ENCODE measurements around the gene GPR32.
"Not testable (repeated sequence)": the region's sequence is repeated elsewhere in the genome, so short reads cannot be mapped to it uniquely, and the experiment has no call there.

Gene GPR32

DNA sequence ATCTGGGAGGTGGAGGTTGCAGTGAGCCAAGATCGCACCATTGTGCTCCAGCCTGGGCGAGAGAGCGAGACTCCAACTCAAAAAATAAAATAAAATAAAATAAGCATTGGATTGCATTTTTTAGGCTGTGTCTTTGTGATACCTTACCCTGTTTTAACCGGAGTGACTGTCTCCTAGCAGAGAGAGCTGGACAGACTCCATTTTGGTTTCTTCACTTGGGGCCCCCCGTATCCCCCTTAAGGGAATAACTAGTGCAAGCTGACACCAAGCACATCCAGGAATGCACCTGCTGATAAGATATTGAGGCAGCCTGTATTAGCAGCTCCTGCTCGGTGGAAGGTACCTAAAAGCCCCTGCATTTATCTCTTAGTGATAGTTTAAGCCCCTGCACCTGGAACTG, 20.8 kb upstream of the GPR32 start:
- DNase-seq, result no peak

DNA sequence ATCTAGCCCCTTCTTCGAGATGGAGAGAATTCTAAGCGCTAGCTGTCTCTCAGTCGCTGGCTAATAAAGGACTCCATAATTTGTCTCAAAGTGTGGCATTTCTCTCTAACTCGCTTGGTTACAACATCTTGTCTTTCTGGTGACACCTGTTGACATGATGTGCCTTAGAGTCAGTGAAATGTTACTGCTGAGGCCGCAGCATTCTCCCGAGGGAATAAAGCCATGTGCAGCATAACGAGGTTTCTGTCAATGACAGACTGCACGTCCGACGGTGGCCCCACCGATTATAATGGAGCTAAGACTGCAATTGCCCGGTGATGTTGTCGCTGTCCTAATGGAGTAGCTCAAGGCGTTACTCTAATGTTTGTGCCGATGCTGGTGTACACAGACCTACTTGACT, 20.3 kb upstream of the GPR32 start:
- no peak for DNase-seq

DNA sequence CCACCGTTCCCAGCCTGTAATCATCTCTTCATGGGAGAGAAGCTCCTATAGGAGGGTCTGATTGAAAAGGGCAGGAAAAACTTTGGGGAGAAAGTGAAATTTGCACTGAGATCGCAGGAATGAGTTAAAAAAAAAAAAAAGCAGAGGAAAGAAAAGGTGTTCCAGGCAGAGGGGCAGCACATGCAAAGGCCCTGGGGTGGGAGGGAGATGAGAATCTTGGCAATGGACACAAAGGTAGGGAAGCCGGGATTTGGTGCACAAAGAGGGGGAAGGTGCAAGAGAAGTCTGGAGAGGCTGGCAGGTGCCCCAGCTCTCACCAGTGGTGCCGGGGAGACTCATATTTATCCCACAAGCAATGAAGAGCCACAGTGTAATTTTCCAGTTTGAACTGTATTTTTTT, 16.4 kb upstream of the GPR32 start:
- DNase-seq, result no peak

DNA sequence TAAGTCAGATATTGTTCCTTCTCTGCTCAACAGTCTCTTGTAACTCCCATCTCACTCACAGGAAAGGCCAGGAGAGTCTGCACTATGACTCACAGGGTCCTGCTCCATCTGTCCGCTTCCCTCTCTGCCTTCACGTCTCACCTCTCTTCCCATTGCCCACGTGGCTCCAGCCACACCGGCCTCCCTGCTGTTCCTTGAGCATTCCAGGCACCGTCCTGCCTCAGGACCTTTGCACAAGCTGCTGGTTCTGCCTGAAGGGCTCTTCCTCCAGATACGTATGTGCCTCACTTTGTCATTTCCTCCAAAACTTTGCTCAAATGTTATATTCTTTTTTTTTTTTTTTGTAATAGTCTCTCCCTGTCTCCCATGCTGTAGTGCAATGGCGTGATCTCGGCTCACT, 14.0 kb upstream of the GPR32 start:
- DNase-seq, result not testable (repeated sequence)

DNA sequence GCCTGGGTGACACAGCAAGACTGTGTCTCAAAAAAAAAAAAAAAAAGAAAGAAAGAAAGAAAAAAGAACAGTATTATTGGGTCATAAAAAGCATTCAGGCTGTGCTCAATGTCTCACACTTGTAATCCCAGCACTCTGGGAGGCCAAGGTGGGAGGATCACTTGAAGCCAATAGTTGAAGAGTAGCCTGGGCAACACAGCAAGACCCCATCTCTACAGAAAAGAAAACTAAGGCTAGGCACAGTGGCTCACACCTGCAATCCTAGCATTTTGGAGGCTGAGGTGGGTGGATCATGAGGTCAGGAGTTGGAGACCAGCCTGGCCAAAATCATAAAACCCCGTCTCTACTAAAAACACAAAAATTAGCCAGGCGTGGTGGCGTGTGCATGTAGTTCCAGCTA, 12.6 kb upstream of the GPR32 start:
- DNase-seq, result not testable (repeated sequence)

DNA sequence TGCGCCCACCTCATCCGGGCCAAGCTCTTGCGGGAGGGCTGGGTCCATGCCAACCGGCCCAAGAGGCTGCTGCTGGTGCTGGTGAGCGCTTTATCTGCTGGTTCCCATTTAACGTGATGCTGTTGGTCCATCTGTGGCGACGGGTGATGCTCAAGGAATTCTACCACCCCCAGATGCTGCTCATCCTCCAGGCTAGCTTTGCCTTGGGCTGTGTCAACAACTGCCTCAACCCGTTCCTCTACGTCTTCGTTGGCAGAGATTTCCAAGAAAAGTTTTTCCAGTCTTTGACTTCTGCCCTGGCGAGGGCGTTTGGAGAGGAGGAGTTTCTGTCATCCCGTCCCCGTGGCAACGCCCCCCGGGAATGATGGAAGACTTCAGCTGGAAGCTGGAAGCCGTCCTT, 11.2 kb upstream of the GPR32 start:
- not testable (repeated sequence) for DNase-seq

DNA sequence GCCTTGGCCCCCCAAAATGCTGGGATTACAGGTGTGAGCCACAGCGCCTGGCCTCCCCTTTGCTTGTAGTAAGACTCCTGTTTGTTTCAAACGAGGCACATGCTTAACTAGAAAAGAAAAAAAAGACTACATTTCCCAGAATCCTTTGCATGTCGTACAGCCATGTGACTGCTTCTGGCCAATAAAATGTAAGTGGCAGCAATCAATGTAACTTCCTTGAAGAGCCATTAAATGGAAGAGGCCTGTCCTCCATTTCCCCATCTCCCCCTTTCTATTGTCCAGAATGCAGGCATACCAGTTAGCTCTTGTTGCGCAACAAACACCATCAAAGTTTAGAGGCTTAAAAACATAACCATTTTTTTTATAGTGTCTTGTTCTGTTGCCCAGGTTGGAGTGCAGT, 10.4 kb upstream of the GPR32 start:
- peak; percentile 17 for DNase-seq

DNA sequence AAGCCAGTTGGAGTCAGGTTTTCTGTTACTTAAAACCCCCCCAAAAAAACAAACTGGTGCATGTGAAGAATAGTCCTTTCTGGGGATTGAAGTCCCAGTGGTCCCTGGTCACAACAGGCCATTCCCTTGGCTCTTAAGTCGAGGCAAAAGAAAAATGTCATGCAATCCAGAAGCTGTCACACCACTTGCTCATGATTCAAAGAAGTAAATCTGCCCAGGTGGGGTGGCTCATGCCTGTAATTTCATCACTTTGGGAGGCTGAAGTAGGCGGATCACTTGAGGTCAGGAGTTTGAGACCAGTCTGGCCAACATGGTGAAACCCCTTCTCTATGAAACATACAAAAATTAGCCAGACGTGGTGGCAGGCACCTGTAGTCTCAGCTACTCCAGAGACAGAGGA, 8.8 kb upstream of the GPR32 start:
- not testable (repeated sequence) for DNase-seq

DNA sequence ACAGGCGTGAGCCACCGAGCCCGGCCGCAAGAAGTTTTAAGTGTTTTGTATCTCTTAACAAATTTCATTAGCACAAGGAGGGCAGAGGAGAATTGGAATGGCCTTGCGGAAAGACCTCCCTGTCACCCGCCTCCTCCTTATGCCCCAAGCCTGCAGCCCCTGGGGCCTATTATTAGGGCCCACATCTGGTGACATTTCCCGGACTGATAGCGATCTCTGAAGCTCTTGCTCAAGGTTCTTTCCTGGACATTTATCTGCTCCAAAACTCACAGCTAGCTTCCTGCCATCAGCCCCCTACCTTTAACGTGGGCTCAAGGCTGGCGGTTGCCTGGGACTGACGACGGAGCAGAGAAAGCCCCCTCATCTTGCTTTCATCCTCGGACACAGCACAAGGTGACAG, 6.7 kb upstream of the GPR32 start:
- not testable (repeated sequence) for DNase-seq

DNA sequence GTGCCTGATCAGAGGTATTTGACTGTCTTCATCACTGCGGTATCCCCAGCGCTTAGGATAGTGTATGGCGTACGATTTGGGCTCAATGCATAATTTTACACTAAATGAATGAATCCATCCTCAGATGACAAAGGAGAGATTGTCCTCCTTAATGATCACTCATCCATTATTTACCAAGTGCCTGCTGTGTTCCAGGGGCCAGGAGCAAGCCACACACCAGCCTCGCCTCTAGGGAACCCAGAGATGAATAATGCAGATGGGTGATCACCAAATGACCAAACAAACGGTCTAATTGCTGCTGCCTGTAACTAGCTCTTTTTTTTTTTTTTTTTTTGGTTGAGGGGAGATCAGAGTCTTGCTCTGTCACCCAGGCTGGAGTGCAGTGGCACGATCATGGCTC, 5.9 kb upstream of the GPR32 start:
- DNase-seq, result no peak

DNA sequence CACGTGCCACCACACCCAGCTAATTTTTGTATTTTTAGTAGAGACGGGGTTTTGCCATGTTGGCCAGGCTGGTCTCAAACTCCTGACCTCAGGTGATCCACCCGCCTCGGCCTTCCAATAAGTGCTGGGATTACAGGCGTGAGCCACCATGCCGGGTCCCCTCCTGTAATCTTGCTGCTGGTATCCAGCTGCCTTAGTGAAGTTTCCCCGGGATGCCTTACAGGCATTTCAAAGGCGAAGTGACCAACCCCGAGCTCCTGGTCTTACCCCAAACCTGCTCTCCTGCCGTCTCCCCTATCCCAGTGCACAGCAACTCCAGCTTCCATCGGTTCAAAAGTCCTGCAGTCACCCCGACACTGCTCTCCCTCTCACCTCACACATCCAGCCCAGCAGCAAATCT, 3.5 kb upstream of the GPR32 start:
- DNase-seq, result not testable (repeated sequence)

DNA sequence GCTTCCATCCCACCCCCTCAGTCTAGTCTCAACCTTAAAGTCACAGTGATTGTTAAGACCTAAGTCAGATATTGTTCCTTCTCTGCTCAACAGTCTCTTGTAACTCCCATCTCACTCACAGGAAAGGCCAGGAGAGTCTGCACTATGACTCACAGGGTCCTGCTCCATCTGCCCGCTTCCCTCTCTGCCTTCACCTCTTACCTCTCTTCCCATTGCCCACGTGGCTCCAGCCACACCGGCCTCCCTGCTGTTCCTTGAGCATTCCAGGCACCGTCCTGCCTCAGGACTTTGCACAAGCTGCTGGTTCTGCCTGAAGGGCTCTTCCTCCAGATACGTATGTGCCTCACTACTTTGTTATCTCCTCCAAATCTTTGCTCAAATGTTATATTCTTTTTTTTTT, 3.0 kb upstream of the GPR32 start:
- DNase-seq, result not testable (repeated sequence)

DNA sequence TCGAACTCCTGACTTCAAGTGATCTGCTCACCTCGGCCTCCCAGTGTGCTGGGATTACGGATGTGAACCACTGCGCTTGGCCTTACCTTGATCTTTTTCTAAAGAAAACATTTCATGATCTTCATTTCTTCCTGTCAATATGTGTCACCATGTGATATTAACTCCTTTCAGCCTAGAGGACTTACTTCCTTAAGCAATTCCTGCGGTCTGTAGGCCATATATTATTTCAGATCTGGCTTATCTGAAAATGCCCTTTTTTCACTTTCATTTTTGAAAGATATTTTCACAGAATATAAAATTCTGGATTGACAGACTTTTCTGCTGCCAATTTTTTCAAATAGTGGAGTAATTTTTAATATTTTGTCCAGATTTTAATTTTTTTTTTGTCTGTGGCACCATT, 2.0 kb upstream of the GPR32 start:
- no peak for DNase-seq

DNA sequence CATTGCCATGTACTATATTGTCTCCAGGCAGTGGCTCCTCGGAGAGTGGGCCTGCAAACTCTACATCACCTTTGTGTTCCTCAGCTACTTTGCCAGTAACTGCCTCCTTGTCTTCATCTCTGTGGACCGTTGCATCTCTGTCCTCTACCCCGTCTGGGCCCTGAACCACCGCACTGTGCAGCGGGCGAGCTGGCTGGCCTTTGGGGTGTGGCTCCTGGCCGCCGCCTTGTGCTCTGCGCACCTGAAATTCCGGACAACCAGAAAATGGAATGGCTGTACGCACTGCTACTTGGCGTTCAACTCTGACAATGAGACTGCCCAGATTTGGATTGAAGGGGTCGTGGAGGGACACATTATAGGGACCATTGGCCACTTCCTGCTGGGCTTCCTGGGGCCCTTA, 624 bp downstream of the GPR32 start:
- DNase-seq, result no peak

DNA sequence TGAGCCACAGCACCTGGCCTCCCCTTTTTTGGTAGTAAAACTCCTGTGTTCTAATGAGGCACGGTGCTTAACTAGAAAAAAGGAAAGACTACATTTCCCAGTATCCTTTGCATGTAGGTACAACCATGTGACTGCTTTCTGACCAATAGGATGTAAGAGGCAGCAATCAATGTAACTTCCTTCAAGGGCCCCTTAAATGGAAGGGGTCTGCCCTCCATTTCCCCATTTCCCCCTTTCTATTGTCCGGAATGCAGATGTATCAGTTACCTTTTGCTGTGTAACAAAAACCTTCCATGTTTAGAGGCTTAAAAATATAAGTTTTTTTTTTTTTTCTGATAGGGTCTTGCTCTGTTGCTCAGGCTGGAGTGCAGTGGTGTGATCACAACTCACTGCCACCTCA, 2.2 kb downstream of the GPR32 start:
- no peak for DNase-seq

DNA sequence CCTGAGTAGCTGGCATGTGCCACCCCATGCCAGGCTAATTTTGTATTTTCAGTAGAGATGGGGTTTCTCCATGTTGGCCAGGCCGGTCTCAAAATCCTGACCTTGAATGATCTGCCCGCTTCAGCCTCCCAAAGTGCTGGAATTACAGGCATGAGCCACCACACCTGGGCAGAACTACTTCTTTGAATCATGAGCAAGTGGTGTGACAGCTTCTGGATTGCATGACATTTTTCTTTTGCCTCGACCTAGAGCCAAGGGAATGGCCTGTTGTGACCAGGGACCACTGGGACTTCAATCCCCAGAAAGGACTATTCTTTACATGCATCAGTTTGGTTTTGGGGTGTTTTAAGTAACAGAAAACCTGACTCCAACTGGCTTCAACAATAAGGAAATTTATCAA, 2.6 kb downstream of the GPR32 start:
- not testable (repeated sequence) for DNase-seq

DNA sequence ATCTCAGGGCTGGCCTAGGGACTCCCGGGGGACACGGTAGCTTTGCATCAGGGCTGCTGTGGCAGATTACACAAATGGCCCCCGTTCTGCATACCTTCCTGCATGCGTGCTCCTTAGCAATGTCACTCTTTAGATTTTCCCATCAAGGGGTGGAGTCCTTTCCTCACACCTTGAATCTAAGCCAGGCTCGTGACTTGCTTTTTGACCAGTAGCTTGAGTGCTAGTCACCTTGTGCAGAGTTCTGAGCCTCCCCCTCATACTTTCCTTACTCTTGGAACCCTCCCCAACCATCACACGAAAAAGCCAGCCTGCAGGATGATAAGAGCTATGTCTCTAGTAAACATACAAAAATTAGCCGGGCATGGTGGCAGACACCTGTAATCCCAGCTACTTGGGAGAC, 3.2 kb downstream of the GPR32 start:
- not testable (repeated sequence) for DNase-seq

DNA sequence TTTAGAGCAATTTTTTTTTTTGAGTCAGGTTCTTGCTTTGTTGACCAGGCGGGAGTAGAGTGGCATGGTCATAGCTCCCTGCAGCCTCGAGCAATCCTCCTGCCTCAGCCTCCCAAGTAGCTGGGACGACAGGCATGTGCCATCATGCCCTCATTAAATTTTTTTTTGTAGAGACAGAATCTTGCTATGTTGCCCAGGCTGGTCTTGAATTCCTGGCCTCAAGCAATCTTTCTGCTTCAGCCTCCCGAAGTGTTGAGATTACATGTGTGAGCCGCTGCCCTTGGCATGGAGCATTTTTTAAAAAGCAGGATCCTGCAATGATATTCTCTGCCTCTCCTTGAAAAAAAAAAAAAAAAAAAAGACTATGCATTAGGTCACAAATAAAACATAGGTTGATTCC, 5.9 kb downstream of the GPR32 start:
- no peak for DNase-seq

DNA sequence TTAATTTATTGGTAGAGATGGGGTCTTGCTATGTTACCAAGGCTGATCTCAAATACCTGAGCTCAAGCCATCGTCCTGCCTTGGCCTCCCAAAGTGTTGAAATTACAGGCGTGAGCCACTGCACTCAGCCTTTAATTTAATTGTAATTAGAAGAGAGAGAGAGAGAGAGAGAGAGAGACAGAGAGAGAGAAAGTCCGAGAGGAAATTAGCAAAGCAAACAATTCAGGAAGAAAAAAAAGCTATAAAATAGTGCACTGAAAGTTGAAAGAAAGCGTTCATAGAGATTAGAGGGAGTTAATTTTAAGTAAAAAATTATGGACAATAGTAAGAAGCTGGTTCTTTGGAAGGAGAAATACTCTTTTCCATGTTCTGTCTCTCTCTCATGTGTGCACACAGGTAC, 7.0 kb downstream of the GPR32 start:
- no peak for DNase-seq

DNA sequence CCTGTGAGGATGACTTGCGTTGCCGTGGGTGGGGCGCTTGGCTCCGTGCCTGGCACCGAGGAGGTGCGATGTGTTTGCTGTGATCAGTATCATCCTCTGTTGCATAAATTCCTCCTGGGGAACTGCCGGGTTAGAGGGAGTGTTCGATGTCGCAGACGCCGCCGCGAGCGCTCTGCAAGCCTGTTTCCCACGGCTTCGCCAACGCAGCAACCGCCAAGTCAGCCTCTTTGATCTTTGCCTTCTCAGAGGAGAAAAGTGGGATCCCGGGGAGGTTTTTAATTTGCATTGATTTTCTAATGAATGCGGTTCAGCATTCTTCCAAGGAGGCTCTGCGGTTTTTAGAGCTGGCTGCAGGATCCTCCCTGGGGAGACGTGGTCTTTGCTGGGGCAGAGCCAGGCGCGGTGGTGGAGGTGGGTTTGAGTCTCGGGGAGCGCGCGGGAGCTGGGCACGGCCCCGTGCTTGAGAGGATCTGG, 7.6 kb downstream of the GPR32 start:
- DNase-seq, result no peak

DNA sequence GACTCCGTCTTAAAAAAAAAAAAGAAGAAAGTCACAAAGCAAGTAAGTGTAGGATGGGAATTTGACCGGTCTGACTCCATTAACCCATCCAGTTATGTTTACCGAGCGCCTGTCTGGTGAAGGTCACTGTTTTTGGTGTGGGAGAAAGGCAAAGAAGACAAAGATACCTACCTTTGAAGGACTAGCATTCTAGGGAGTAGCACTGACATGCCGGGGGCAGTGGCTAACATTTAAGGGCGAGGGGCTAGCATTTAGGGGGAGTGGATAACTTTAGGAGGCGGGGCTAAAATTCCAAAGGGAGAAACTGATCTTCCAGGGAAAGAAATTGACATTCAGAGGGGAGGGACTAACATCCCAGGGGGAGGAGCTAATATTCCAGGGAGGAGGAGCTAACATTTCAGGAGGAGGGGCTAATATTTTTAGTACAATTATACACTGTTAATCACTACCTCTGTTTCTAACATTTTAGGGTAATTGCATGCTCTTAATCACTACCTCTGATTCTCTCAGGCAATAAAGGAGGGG, 8.7 kb downstream of the GPR32 start:
- no peak for DNase-seq

DNA sequence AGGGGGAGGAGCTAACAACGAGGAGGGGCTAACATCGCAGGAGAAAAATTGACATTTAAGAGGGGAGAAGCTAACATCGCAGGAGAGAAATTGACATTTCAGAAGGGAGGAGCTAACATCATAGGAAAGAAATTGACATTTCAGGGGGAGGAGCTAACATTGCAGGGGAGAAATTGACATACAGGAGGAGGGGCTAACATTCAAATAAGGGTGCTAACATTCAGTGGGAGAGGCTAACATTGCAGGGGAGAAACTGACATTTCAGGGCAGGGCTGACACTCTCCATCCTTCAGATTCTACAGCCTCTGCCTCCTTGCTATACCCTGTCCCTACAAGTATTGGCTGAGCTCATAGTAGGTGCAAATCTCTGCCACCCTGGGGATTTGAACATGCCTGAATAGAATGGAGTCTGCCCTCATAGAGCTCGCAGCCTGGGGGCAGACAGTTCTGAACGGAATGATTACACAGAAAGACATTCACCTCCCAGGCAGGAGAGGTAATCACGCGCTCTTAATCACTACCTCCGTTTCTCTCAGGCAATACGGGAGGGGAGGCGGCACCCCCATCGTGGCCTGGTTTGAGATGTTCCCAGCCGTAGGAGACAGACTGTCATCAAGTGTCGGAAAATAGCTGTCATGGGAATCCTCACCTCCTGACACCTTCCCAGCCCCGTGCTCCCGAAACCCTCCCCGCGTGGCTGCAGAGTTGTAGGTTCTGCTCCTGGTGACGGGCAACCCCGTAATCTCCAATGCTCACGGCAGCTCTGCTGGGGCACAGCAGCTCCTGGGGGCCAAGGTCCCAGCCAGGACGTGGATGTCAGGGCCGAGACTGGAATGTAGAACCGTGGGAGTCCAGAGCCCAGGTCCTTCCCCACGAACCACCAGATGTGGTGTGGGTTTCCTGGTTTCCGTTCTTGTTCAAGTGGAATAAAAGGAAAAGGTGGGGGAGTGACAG, 9.5 kb downstream of the GPR32 start:
- DNase-seq, result no peak

DNA sequence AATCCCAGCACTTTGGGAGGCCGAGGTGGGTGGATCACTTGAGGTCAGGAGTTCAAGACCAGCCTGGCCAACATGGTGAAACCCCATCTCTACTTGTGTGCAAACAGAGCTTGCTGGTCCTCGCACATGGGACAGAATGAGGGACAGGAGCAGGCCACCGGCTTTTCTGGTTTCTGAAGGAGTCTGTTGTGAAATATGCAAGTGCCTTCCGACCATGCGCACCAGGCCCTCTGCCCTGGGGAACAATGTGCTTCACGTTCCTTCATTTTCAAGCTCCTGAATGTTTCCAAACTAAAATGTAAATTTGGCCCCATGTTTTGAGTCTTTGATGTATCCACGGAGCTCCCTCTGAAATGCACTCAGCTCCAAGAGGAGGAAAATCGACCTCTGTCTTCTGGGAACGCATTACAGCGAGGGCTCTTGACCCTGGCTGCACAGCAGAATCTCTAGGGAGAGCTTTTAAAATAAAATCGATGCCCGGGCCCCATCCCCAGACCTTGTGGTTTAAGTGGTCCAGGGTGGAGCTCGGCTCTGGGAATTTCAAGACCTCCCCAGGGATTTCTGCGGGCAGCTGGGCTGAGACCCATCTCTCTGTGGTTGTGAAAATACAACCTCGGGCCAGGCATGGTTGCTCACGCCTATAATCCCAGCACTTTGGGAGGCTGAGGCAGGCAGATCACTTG, 10.6 kb downstream of the GPR32 start:
- no peak for DNase-seq

DNA sequence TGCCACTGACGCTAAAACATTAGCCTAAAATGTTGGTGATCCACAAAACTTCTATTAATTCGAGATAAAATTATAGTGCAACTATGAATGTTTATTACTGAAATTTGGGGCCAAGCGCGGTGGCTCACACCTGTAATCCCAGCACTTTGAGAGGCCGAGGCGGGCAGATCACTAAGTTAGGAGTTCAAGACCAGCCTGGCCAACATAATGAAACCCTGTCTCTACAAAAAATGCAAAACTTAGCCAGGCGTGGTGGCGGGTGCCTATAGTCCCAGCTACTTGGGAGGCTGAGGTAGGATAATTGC, 13.5 kb downstream of the GPR32 start:
- not testable (repeated sequence) for DNase-seq

Measured in fibroblast of skin of back (primary cell).